Prostate gland (tissue), 2 donors: ENCODE measurements around the gene ETV6. TPM values are rescaled to one million over a fixed set of nuclear protein-coding genes. Genes with fewer than 3 reads are reported as not detected.

Experiments
- DNase-seq: peaks from one replicate; pipeline ENCODE4 v3.0.0-alpha.2; 2019; ENCODE audit warnings: low spot score
- H3K27ac ChIP-seq, 2 donors: fragments of 200-600 bp; sonication (generic); 2 replicates each; pipeline ENCODE4 v1.5.1; 2017 to 2019
- H3K27me3 ChIP-seq: fragments of 200-600 bp; sonication (generic); replicated peaks from 2 replicates; pipeline ENCODE4 v1.5.1; 2019; ENCODE audit not compliant: insufficient read depth
- H3K36me3 ChIP-seq, 2 donors: fragments of 200-600 bp; sonication (generic); 1 replicate in 1 of 2; 2 replicates in 1 of 2; pipeline versions ENCODE4 v1.5.1 to v1.8.1; 2017 to 2019
- H3K4me1 ChIP-seq: fragments of 200-600 bp; sonication (generic); replicated peaks from 2 replicates; pipeline ENCODE4 v1.5.1; 2019
- H3K4me3 ChIP-seq, 2 donors: fragments of 200-600 bp; sonication (generic); 2 replicates each; pipeline ENCODE4 v1.5.1; 2017 to 2019
- H3K9me3 ChIP-seq: fragments of 200-600 bp; sonication (generic); 2 replicates; pipeline ENCODE4 v1.5.1; 2017
- CTCF ChIP-seq, 4 experiments: fragments of 200-600 bp in 2 of 4; fragments of 450-650 bp in 2 of 4; sonication (generic) in 2 of 4; IDR thresholded peaks; 1 replicate in 3 of 4; 2 replicates in 1 of 4; pipeline ENCODE4 v1.5.1; 2016 to 2019; ENCODE audit warnings: antibody characterized with exemption in 4 of 4, mild to moderate bottlenecking in 2 of 4, moderate library complexity in 2 of 4
- POLR2A ChIP-seq: fragments of 450-650 bp; IDR thresholded peaks from one replicate; pipeline ENCODE4 v1.6.1; 2016; ENCODE audit warnings: antibody characterized with exemption, mild to moderate bottlenecking
- POLR2AphosphoS5 ChIP-seq: sonication (generic); formaldehyde crosslinking; IDR thresholded peaks from one replicate; pipeline ENCODE4 v1.6.1; 2017; ENCODE audit warnings: antibody characterized with exemption
- WGBS: methylation state at CpG from one replicate; pipeline ENCODE4 v1.1.5; 2018; 5-methylcytosine and 5-hydroxymethylcytosine counted together
- intact Hi-C: fragments of 100-400 bp; cut with DNase I; formaldehyde crosslinking; loops from one replicate; pipeline ENCODE4 v1.14.2; 2022
- total RNA-seq, 2 donors: library from RNA; depleted of rRNA; stranded (reverse); fragments of >200 nt; gene quantifications; one replicate each; pipeline ENCODE4 v1.1.0, GENCODE V29; 2016

Gene ETV6
- total RNA-seq, 2 donors from 2014 or later: 26.7 to 33.6 TPM

GRCh38 chr12:11812586-11813437 is 163.3 kb downstream of the ETV6 start:
- Histone ChIP-seq H3K27me3 (no peaks in the 10 kb centered on the region), H3K9me3 (no peaks in the 10 kb centered on the region), H3K36me3 (no peaks in the 10 kb centered on the region), H3K4me1 (no peaks in the 10 kb centered on the region), H3K4me3 (no peak overlapping the region), H3K27ac (peak overlapping the region; percentile 47 to 69)
- peak; percentile 20 for DNase-seq
- peak in 2 of 4 experiments; percentile 7 to 21 for TF ChIP-seq CTCF (IDR thresholded peaks at IDR 0.05)
- no peak for TF ChIP-seq POLR2AphosphoS5
- 16% methylated on average over 16 of the region's 18 CpGs for WGBS
- intact Hi-C loops: no loop called here

DNA sequence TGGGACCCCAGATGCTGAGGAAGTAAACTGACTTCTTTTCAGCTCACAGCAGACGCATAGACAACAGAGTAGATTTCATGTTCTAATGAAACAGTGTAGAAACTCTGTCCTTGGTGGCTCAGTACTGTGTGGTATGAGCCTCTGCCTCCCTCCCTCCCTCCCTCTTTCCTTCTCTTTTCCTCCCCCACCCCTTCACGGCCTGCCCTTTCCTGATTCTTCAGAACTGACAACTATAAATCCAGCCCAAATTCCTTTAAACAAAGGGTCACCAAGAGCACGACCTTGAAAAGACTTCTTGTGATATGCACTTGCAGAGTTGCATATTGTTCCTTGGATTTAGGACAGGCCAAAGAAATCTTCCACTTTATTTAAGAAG is 164.0 kb downstream of the ETV6 start:
- 13% methylated on average over 3 of the region's 3 CpGs for WGBS
- no peak for TF ChIP-seq POLR2AphosphoS5
- no peak for TF ChIP-seq CTCF (IDR thresholded peaks at IDR 0.05)
- no peak for TF ChIP-seq POLR2A
- no peaks in the 10 kb centered on the region for H3K4me1 ChIP-seq
- intact Hi-C loops: no loop called here
- DNase-seq: no peak
- no peaks in the 10 kb centered on the region for H3K27me3 ChIP-seq
- H3K27ac ChIP-seq: peak overlapping the region; percentile 47 to 69
- no peaks in the 10 kb centered on the region for H3K9me3 ChIP-seq
- no peaks in the 10 kb centered on the region for H3K36me3 ChIP-seq
- no peak overlapping the region for H3K4me3 ChIP-seq

DNA sequence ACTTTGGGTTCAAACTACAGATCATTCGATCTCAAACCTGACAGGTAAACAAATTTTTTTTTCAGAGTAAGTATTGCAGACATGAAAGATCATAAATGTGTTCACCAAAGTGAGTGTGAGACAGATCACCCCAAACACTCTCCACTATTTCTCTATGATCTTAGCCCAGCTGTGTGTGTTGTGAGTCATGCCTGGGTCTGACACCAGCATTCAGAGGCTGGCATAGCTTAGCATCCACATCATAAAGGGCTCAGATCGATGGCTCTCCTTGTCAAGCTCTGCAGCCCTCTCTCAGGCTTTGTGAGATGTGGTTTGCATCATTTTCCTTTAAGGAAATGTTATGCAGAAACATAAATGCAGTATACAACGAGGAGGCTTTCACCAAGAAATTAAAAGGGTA is 164.9 kb downstream of the ETV6 start:
- intact Hi-C loops: no loop called here
- Histone ChIP-seq H3K36me3 (no peaks in the 10 kb centered on the region), H3K4me3 (no peak overlapping the region), H3K27me3 (no peaks in the 10 kb centered on the region), H3K4me1 (no peaks in the 10 kb centered on the region), H3K9me3 (no peaks in the 10 kb centered on the region), H3K27ac (no peak overlapping the region)
- WGBS: 30% methylated on average over 3 of the region's 3 CpGs
- DNase-seq: no peak
- TF ChIP-seq POLR2AphosphoS5 (no peak), CTCF (IDR thresholded peaks at IDR 0.05) (no peak), POLR2A (no peak)

GRCh38 chr12:11815397-11815796 is 165.9 kb downstream of the ETV6 start:
- Histone ChIP-seq H3K36me3 (no peaks in the 10 kb centered on the region), H3K4me3 (no peak overlapping the region), H3K9me3 (no peaks in the 10 kb centered on the region), H3K4me1 (no peaks in the 10 kb centered on the region), H3K27ac (no peak overlapping the region), H3K27me3 (no peaks in the 10 kb centered on the region)
- no peak for DNase-seq
- intact Hi-C loops: no loop called here
- WGBS: 86% methylated on average over 5 of the region's 5 CpGs
- no peak for TF ChIP-seq CTCF (IDR thresholded peaks at IDR 0.05)
- TF ChIP-seq POLR2AphosphoS5: no peak
- TF ChIP-seq POLR2A: no peak

DNA sequence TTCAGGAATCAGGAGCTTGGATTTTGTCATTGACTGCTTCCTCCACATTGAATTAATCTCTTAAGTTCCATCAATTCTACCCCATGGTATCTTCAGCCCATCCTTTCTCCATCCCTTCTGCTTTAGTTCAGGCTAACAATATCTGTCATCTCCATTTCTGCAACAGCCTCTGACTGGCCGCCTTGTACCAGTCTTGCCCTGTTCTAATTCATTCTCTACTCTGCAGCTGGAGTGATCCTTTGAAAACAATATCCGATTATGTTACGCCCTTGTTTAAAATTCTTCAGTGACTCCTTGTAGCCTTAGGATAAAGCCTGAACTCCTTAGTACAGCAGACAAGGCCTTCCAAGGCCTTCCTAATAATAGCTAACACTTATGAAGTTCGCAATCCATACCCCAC is 170.2 kb downstream of the ETV6 start:
- 97% methylated on average over 4 of the region's 4 CpGs for WGBS
- intact Hi-C loops: no loop called here
- H3K36me3 ChIP-seq: no peaks in the 10 kb centered on the region

More for the DNA sequence above, 170.2 kb downstream of the ETV6 start:
- H3K4me3 ChIP-seq: no peak overlapping the region
- H3K27ac ChIP-seq: no peak overlapping the region
- TF ChIP-seq CTCF (IDR thresholded peaks at IDR 0.05) (no peak), POLR2AphosphoS5 (no peak), POLR2A (no peak)
- no peak for DNase-seq
- no peaks in the 10 kb centered on the region for H3K4me1 ChIP-seq
- H3K9me3 ChIP-seq: no peaks in the 10 kb centered on the region
- no peaks in the 10 kb centered on the region for H3K27me3 ChIP-seq
